ENCODE data around the gene OR51V1.

DNA sequence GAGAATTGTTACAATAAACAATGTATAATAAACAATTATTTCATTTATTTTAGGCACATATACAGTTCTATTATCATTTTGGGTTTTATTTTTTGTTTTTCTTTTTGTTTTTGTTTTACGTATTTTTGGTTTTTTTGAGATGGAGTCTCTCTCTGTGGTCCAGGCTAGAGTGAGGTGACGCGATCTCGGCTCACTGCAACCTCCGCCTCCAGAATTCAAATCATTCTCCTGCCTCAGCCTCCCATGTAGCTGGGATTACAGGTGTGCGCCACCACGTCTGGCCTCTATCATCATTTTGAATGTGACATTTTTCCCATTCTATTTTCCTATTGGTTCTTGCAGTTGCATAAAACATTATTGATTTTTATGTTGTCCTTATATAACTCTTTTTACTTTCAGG, 25.5 kb downstream of the OR51V1 start:
- no peak for TF ChIP-seq POLR2A (IDR thresholded peaks at IDR 0.05; ENCODE audit: low read depth, low read length)
- TF ChIP-seq TAF1 (IDR thresholded peaks at IDR 0.05; ENCODE audit: borderline replicate concordance, low read depth, low read length), result no peak

All from GM12892 (cell line).